GM13976 (cell line): ENCODE data around the gene BSN.

Source experiments
- DNase-seq: peaks from one replicate; pipeline ENCODE4 v3.0.0; 2012; ENCODE audit warnings: low spot score
- CTCF ChIP-seq: IDR thresholded peaks from 2 replicates; pipeline ENCODE4 v1.5.1; 2012; ENCODE audit warnings: borderline replicate concordance, mild to moderate bottlenecking; ENCODE audit not compliant: insufficient read depth; ENCODE audit errors: extremely low read depth, missing control alignments, control extremely low read depth
- in situ Hi-C: fragments of 300-500 bp; cut with MboI; formaldehyde crosslinking; loops from one replicate; pipeline ENCODE4 v1.12.0; 2022; ENCODE audit warnings: low sequenced_read_pairs, mixed read lengths, inconsistent platforms; ENCODE audit not compliant: unreplicated experiment

Gene BSN

GRCh38 chr3:49654176-49654825, 100.0 kb downstream of the BSN start:
- TF ChIP-seq CTCF, result no peak
- no peak for DNase-seq
- in situ Hi-C loops, result no loop called here

- in situ Hi-C loops, result no loop called here
- no peak for TF ChIP-seq CTCF
- DNase-seq, result no peak
Observed at GRCh38 chr3:49654955-49655556, 100.8 kb downstream of the BSN start.

DNA sequence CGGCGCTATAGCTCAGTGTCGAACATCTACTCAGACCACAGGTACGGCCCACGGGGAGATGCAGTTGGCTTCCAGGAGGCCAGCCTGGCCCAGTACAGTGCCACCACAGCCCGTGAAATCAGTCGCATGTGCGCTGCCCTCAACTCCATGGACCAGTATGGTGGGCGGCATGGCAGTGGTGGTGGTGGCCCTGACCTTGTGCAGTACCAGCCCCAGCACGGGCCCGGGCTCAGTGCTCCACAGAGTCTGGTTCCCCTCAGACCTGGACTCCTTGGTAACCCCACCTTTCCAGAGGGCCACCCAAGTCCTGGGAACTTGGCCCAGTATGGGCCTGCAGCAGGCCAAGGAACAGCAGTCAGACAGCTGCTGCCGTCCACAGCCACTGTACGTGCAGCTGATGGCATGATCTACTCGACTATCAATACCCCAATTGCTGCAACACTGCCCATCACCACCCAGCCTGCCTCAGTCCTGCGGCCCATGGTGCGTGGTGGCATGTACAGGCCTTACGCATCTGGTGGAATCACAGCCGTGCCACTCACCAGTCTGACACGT, 101.5 kb downstream of the BSN start:
- no peak for DNase-seq
- in situ Hi-C loops, result no loop called here
- no peak for TF ChIP-seq CTCF

GRCh38 chr3:49656541-49657112, 102.3 kb downstream of the BSN start:
- no peak for DNase-seq
- no peak for TF ChIP-seq CTCF
- in situ Hi-C loops, result no loop called here

DNA sequence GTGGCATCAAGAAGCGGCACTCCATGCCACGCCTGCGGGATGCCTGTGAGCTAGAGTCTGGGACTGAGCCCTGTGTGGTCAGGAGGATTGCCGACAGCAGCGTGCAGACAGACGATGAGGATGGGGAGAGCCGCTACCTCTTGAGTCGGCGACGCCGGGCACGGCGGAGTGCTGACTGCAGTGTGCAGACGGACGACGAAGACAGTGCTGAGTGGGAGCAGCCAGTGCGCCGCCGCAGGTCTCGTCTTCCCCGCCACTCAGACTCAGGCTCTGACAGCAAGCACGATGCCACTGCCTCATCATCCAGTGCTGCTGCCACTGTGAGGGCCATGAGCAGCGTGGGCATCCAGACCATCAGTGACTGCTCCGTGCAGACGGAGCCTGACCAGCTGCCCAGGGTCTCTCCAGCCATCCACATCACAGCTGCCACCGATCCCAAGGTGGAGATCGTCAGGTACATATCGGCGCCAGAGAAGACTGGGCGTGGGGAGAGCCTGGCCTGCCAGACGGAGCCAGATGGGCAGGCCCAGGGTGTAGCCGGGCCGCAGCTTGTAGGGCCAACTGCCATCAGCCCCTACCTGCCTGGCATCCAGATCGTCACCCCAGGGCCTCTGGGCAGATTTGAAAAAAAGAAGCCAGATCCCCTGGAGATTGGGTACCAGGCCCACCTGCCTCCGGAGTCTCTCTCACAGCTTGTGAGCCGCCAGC, 103.1 kb downstream of the BSN start:
- no peak for TF ChIP-seq CTCF
- DNase-seq, result no peak
- in situ Hi-C loops, result no loop called here

GRCh38 chr3:49658711-49659110, 104.4 kb downstream of the BSN start:
- no peak for TF ChIP-seq CTCF
- in situ Hi-C loops, result no loop called here
- DNase-seq, result no peak
